HepG2 (cell line): ENCODE measurements around the gene DOLK. TPM values are rescaled to one million over a fixed set of nuclear protein-coding genes. Genes with fewer than 3 reads are reported as not detected.

Source experiments
- ATAC-seq: fragments of 200-7000 bp; cut with Tn5 transposase; 3 replicates; pipeline ENCODE4 v1.9.1; 2020; ENCODE audit warnings: mild to moderate bottlenecking, moderate library complexity
- BruUV-seq: library from RNA; stranded (reverse); fragments of 400-500 nt; replicated peaks from 2 replicates; lab custom pipeline; 2021; lab: Mats Ljungman, UMichigan
- CTCF ChIA-PET: fragments of 300-600 bp; formaldehyde crosslinking; extraction: SDS; loops from one replicate; lab custom pipeline; 2021; ENCODE audit warnings: low total read pairs, inconsistent platforms, low intra/inter-chr PET ratio; lab: Yijun Ruan, JAX
- POLR2A ChIA-PET: fragments of 350-600 bp; sonication (Branson Sonifier 250); formaldehyde crosslinking; loops from one replicate; lab custom pipeline; 2020; ENCODE audit warnings: antibody characterized with exemption, inconsistent platforms; lab: Yijun Ruan, JAX
- DNase-seq: peaks from one replicate; pipeline ENCODE4 v3.0.0-alpha.2; 2015; ENCODE audit warnings: low spot score
- FAIRE-seq: peaks from 3 replicates; lab custom pipeline; 2011; peaks lifted over from hg19 to GRCh38; lab: Jason Lieb, UNC
- H2AFZ ChIP-seq: one replicate; pipeline ENCODE4 v1.6.1; 2011; ENCODE audit warnings: low read length, inconsistent platforms
- H3K27ac ChIP-seq: fragments of 300-600 bp; 3 replicates; pipeline ENCODE4 v1.8.0; 2011; ENCODE audit warnings: mixed run types, mild to moderate bottlenecking, mixed read lengths, low read length, inconsistent platforms; ENCODE audit not compliant: insufficient read depth; ENCODE audit errors: extremely low read length
- H3K27me3 ChIP-seq, 2 experiments: fragments of 200-600 bp in 1 of 2; 2 replicates in 1 of 2; 3 replicates in 1 of 2; pipeline versions ENCODE4 v1.6.0 to v1.8.0; 2011; ENCODE audit warnings: low read length in 2 of 2, mild to moderate bottlenecking in 2 of 2, moderate library complexity in 2 of 2, inconsistent platforms in 1 of 2; ENCODE audit not compliant: insufficient read depth in 2 of 2, control insufficient read depth in 1 of 2
- H3K36me3 ChIP-seq, 2 experiments: fragments of 200-600 bp in 1 of 2; replicated peaks in 1 of 2; 2 replicates in 1 of 2; 3 replicates in 1 of 2; pipeline versions ENCODE4 v1.5.1 to v1.8.0; 2011; ENCODE audit warnings: low read length in 2 of 2, inconsistent platforms in 1 of 2; ENCODE audit not compliant: insufficient read depth in 2 of 2, control insufficient read depth in 1 of 2
- H3K4me1 ChIP-seq: 2 replicates; pipeline ENCODE4 v1.5.1; 2012; ENCODE audit warnings: low read length, inconsistent platforms; ENCODE audit not compliant: insufficient read depth
- H3K4me2 ChIP-seq: 2 replicates; pipeline ENCODE4 v1.6.0; 2011; ENCODE audit warnings: low read depth, low read length, inconsistent platforms
- H3K4me3 ChIP-seq, 3 experiments: fragments of 200-600 bp in 1 of 3; sonication (generic), shearing (Covaris generic) in 1 of 3; replicated peaks in 1 of 3; 2 replicates each; pipeline ENCODE4 v1.5.1; 2011 to 2016; ENCODE audit warnings: low read length in 3 of 3, inconsistent platforms in 2 of 3, low read depth in 2 of 3, mild to moderate bottlenecking in 2 of 3, control low read depth in 1 of 3, mixed read lengths in 1 of 3; ENCODE audit not compliant: insufficient read depth in 1 of 3
- H3K79me2 ChIP-seq: one replicate; pipeline ENCODE4 v1.6.1; 2011; ENCODE audit warnings: low read length, inconsistent platforms; ENCODE audit not compliant: insufficient read depth
- H3K9ac ChIP-seq: 2 replicates; pipeline ENCODE4 v1.6.0; 2011; ENCODE audit warnings: mild to moderate bottlenecking, low read depth, low read length, inconsistent platforms; ENCODE audit not compliant: insufficient read depth
- H3K9me3 ChIP-seq: 2 replicates; pipeline ENCODE4 v1.5.1; 2012; ENCODE audit warnings: mild to moderate bottlenecking, low read length
- H4K20me1 ChIP-seq: 2 replicates; pipeline ENCODE4 v1.6.0; 2011; ENCODE audit warnings: inconsistent platforms, mild to moderate bottlenecking, low read length, moderate library complexity; ENCODE audit not compliant: insufficient read depth
- HDAC2 ChIP-seq: sonication (generic); formaldehyde crosslinking; IDR thresholded peaks from 2 replicates; pipeline ENCODE4 v1.4.0; 2020; ENCODE audit warnings: missing genetic modification reagents
- HNF4A ChIP-seq: sonication (generic); formaldehyde crosslinking; IDR thresholded peaks from 2 replicates; pipeline ENCODE4 v1.4.0; 2020; ENCODE audit warnings: missing genetic modification reagents
- HNF4G ChIP-seq, 2 experiments: sonication (generic) in 1 of 2; formaldehyde crosslinking in 1 of 2; IDR thresholded peaks; 2 replicates each; pipeline versions ENCODE4 v1.4.0 to v1.6.1; 2011 to 2020; ENCODE audit warnings: borderline replicate concordance in 2 of 2, low read depth in 2 of 2, mild to moderate bottlenecking in 2 of 2, low read length in 1 of 2, missing genetic modification reagents in 1 of 2, moderate library complexity in 1 of 2
- POLR2AphosphoS5 ChIP-seq: IDR thresholded peaks from 2 replicates; pipeline ENCODE4 v1.6.1; 2012; ENCODE audit warnings: low read depth, low read length
- SMARCC2 ChIP-seq: fragments of 450-650 bp; IDR thresholded peaks from 2 replicates; pipeline ENCODE4 v1.6.1; 2017; ENCODE audit warnings: antibody characterized with exemption, mild to moderate bottlenecking
- ZKSCAN5 ChIP-seq: sonication (generic); formaldehyde crosslinking; IDR thresholded peaks from 2 replicates; pipeline ENCODE4 v1.5.1; 2020; ENCODE audit warnings: mild to moderate bottlenecking, missing genetic modification reagents
- WGBS: methylation state at CpG from one replicate; pipeline ENCODE4 v1.1.6; 2017; ENCODE audit warnings: low lambda C conversion rate; 5-methylcytosine and 5-hydroxymethylcytosine counted together
- in situ Hi-C: cut with HindIII; loops from 2 replicates; pipeline ENCODE4 v1.10.0; 2017; ENCODE audit warnings: low pct_unique_long_range_greater_than_20kb; ENCODE audit not compliant: extremely low pct_ligation_motif_present
- intact Hi-C: fragments of 100-400 bp; cut with micrococcal nuclease; formaldehyde crosslinking; loops from one replicate; pipeline ENCODE4 v1.10.0; 2022; ENCODE audit not compliant: unreplicated experiment
- polyA plus RNA-seq, 8 experiments: library from polyadenylated mRNA; depleted of rRNA in 3 of 8; stranded (reverse) in 7 of 8; unstranded in 1 of 8; fragments of >200 nt; fragmentation: Illumina TruSeq in 4 of 8; extraction: Trizol in 4 of 8; gene quantifications; 2 replicates each; pipeline versions ENCODE4 v1.2.1 to v1.2.3, GENCODE V29; 2011 to 2016; ENCODE audit warnings: low read depth in 4 of 8, missing spikeins in 1 of 8, mixed read lengths in 1 of 8; ENCODE audit not compliant: insufficient read depth in 1 of 8
- total RNA-seq, 5 experiments: library from RNA; depleted of rRNA; stranded (reverse); fragments of >200 nt; fragmentation: Illumina TruSeq; extraction: Trizol; gene quantifications; 2 replicates each; pipeline ENCODE4 v1.2.3, GENCODE V29; 2016; ENCODE audit warnings: low read depth in 1 of 5
- TF ChIP-seq, protein P1 (sequence below): sonication (generic); formaldehyde crosslinking; conservative IDR thresholded peaks from 2 replicates; pipeline ENCODE4 v1.4.0; 2020; ENCODE audit warnings: mild to moderate bottlenecking, missing genetic modification reagents, moderate library complexity
- TF ChIP-seq, protein P2 (sequence below): sonication (generic); formaldehyde crosslinking; IDR thresholded peaks from 2 replicates; pipeline ENCODE4 v1.5.0; 2020; ENCODE audit warnings: mild to moderate bottlenecking, missing genetic modification reagents, borderline replicate concordance
- TF ChIP-seq, protein P3 (sequence below): sonication (generic); formaldehyde crosslinking; IDR thresholded peaks from 2 replicates; pipeline ENCODE4 v1.4.0; 2020; ENCODE audit warnings: missing genetic modification reagents, low read depth, mild to moderate bottlenecking, borderline replicate concordance

DOLK gene
- total and polyA plus RNA-seq, 2 of the 13 experiments (the other 11 are each of a cell fraction or from before 2014, with no cell fraction given), result 15.4 to 18.7 TPM

DNA sequence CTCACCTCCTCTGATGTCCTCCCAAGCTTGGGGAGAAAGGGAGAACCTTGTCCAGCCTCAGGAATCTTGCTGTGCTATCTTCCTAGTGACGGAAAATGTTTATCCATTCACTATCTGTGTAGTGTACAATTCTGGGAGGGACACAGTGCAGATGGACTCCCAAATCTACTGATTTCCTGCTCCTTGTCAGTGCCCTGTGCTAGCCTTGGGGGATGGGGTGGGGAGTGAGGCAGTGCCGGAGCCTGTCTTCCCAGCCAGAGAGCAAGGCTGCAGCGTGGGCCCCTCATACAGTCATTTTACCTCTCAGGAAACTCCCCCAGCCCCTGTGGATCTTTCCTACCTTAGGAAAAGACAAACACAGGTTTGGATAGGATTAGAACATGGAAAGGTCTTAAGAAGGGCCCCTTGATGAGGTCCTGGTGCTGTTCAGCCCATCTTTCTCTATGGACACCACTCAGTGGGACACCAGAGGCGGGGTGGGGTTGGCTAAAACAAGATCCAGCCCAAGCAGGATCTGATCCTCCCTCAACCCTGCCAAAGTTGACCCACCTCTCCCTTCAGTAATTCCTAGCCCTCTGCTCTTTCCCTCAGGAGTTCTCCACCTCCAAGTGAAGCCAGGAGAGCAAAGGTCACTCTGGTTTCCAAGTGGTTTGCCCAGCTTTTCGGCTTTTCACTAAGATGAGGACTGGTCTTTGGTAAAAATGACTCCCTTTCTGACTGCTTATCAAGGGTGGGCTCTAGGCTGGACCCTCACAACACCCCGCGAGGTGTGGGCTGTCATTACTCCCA is 3.4 kb downstream of the DOLK start:
- H3K4me3 ChIP-seq, result no peak overlapping the region
- 62% methylated on average over 7 of the region's 7 CpGs for WGBS
- peak overlapping the region; percentile 2; the same call in 1 of the 2 replicates for H3K9ac ChIP-seq
- no peaks in the 10 kb centered on the region; a peak in 1 of 5 replicates for H3K27me3 ChIP-seq
- intact Hi-C loops, result no loop called here
- H3K36me3 ChIP-seq, result 0 out of 5 replicates have a peak, but pooled peaks cover 0 to 2% of the 10 kb centered on the region in 2 experiments
- no peak for TF ChIP-seq ZKSCAN5 (CRISPR knock-in tag)
- TF ChIP-seq, protein P1, sequence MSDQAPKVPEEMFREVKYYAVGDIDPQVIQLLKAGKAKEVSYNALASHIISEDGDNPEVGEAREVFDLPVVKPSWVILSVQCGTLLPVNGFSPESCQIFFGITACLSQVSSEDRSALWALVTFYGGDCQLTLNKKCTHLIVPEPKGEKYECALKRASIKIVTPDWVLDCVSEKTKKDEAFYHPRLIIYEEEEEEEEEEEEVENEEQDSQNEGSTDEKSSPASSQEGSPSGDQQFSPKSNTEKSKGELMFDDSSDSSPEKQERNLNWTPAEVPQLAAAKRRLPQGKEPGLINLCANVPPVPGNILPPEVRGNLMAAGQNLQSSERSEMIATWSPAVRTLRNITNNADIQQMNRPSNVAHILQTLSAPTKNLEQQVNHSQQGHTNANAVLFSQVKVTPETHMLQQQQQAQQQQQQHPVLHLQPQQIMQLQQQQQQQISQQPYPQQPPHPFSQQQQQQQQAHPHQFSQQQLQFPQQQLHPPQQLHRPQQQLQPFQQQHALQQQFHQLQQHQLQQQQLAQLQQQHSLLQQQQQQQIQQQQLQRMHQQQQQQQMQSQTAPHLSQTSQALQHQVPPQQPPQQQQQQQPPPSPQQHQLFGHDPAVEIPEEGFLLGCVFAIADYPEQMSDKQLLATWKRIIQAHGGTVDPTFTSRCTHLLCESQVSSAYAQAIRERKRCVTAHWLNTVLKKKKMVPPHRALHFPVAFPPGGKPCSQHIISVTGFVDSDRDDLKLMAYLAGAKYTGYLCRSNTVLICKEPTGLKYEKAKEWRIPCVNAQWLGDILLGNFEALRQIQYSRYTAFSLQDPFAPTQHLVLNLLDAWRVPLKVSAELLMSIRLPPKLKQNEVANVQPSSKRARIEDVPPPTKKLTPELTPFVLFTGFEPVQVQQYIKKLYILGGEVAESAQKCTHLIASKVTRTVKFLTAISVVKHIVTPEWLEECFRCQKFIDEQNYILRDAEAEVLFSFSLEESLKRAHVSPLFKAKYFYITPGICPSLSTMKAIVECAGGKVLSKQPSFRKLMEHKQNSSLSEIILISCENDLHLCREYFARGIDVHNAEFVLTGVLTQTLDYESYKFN (CRISPR knock-in tag), result peak; percentile 31; the same call in 1 of the 2 replicates
- TF ChIP-seq, protein P2, sequence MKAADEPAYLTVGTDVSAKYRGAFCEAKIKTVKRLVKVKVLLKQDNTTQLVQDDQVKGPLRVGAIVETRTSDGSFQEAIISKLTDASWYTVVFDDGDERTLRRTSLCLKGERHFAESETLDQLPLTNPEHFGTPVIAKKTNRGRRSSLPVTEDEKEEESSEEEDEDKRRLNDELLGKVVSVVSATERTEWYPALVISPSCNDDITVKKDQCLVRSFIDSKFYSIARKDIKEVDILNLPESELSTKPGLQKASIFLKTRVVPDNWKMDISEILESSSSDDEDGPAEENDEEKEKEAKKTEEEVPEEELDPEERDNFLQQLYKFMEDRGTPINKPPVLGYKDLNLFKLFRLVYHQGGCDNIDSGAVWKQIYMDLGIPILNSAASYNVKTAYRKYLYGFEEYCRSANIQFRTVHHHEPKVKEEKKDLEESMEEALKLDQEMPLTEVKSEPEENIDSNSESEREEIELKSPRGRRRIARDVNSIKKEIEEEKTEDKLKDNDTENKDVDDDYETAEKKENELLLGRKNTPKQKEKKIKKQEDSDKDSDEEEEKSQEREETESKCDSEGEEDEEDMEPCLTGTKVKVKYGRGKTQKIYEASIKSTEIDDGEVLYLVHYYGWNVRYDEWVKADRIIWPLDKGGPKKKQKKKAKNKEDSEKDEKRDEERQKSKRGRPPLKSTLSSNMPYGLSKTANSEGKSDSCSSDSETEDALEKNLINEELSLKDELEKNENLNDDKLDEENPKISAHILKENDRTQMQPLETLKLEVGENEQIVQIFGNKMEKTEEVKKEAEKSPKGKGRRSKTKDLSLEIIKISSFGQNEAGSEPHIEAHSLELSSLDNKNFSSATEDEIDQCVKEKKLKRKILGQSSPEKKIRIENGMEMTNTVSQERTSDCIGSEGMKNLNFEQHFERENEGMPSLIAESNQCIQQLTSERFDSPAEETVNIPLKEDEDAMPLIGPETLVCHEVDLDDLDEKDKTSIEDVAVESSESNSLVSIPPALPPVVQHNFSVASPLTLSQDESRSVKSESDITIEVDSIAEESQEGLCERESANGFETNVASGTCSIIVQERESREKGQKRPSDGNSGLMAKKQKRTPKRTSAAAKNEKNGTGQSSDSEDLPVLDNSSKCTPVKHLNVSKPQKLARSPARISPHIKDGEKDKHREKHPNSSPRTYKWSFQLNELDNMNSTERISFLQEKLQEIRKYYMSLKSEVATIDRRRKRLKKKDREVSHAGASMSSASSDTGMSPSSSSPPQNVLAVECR (CRISPR knock-in tag), result no peak
- 0 out of 2 replicates have a peak, but pooled peaks have one; percentile 16 for TF ChIP-seq HDAC2 (CRISPR knock-in tag)
- no peak for TF ChIP-seq SMARCC2
- TF ChIP-seq, protein P3, sequence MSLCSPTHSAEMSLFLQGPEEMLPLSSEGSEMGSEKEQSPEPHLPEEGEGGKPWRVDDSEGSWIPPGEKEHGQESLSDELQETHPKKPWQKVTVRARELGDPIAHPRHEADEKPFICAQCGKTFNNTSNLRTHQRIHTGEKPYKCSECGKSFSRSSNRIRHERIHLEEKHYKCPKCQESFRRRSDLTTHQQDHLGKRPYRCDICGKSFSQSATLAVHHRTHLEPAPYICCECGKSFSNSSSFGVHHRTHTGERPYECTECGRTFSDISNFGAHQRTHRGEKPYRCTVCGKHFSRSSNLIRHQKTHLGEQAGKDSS (CRISPR knock-in tag), result no peak
- TF ChIP-seq POLR2AphosphoS5, result 0 out of 2 replicates have a peak, but pooled peaks have one; percentile 16
- peak; percentile 53; the same call in 1 of the 2 replicates for TF ChIP-seq HNF4G (IDR thresholded peaks at IDR 0.05; ENCODE audit: borderline replicate concordance, low read depth, low read length)
- TF ChIP-seq HNF4G (CRISPR knock-in tag; IDR thresholded peaks at IDR 0.05; ENCODE audit: borderline replicate concordance, low read depth), result no peak
- peak; percentile 55 for TF ChIP-seq HNF4A
- TF ChIP-seq, all 625 proteins: peak for 5
- peak; percentile 77 for FAIRE-seq
- H2AFZ ChIP-seq, result no peak overlapping the region
- in situ Hi-C loops, result no loop called here
- H3K27ac ChIP-seq, result peak overlapping the region; percentile 37
- POLR2A ChIA-PET, result interaction anchor here (1.7 kb wide), 1 partner anchor 114 kb away, joined by 5 read pairs; the partner anchor contains the start of gene SPOUT1
- H3K9me3 ChIP-seq, result no peaks in the 10 kb centered on the region
- no peaks in the 10 kb centered on the region for H4K20me1 ChIP-seq
- CTCF ChIA-PET, result no interaction called here
- peaks cover 25% of the 10 kb centered on the region for H3K79me2 ChIP-seq
- peaks cover 61% of the 10 kb centered on the region for H3K4me1 ChIP-seq
- peak overlapping the region; percentile 44 for H3K4me2 ChIP-seq
- TSS peak; percentile 23 for BruUV-seq
- peak; percentile 16 for DNase-seq
- ATAC-seq, result no peak
